ENCODE results near the gene ZBTB22.

The ZBTB22 gene

GRCh38 chr6:33305052-33305451 is 12.5 kb downstream of the ZBTB22 start:
- DNase-seq: no peak

- DNase-seq: no peak
Observed at GRCh38 chr6:33304216-33304615, 13.3 kb downstream of the ZBTB22 start.

GRCh38 chr6:33301877-33302276 is 15.7 kb downstream of the ZBTB22 start:
- DNase-seq: no peak

GRCh38 chr6:33299237-33299944 is 18.2 kb downstream of the ZBTB22 start:
- peak in 55 of 56 donors; percentile 48 to 94 (median 85) for DNase-seq

GRCh38 chr6:33298773-33299236 is 18.7 kb downstream of the ZBTB22 start, which contains the start of gene RGL2:
Gene RGL2, minus strand, starts transcription at chr6:33298942. Its CDS starts 332 bp downstream, at chr6:33298610.
- DNase-seq: peak in 49 of 56 donors; percentile 50 to 90 (median 80)

GRCh38 chr6:33297956-33298772 is 19.4 kb downstream of the ZBTB22 start:
- DNase-seq: peak in 40 of 56 donors; percentile 11 to 68 (median 41)

GRCh38 chr6:33297406-33297955 is 20.1 kb downstream of the ZBTB22 start:
- DNase-seq: peak in 8 of 56 donors; percentile 17 to 49 (median 30)

- DNase-seq: no peak
Observed at GRCh38 chr6:33296797-33297405, 20.6 kb downstream of the ZBTB22 start.

- no peak for DNase-seq
Observed at GRCh38 chr6:33295621-33296369, 21.7 kb downstream of the ZBTB22 start.

- DNase-seq: no peak
Observed at GRCh38 chr6:33294086-33294823, 23.3 kb downstream of the ZBTB22 start.

- DNase-seq: no peak
Observed at GRCh38 chr6:33292996-33293682, 24.4 kb downstream of the ZBTB22 start.

- DNase-seq: no peak
Observed at GRCh38 chr6:33290459-33290858, 27.1 kb downstream of the ZBTB22 start.

- DNase-seq: no peak
Observed at GRCh38 chr6:33289784-33290315, 27.7 kb downstream of the ZBTB22 start.

GRCh38 chr6:33288921-33289783 is 28.4 kb downstream of the ZBTB22 start, which contains the start of the genes PFDN6 and WDR46:
Gene PFDN6, plus strand, starts transcription at chr6:33289601. Its CDS starts 256 bp downstream, at chr6:33289857.
Gene WDR46, minus strand, starts transcription at chr6:33289239. Its CDS starts 69 bp downstream, at chr6:33289170.
- DNase-seq: peak; percentile 43 to 97 (median 86)

GRCh38 chr6:33288141-33288920 is 29.2 kb downstream of the ZBTB22 start:
- DNase-seq: no peak

- DNase-seq: no peak
Observed at GRCh38 chr6:33286946-33287914, 30.3 kb downstream of the ZBTB22 start.
